IMR-90 (cell line): ENCODE measurements around the gene CARMIL1. TPM values are rescaled to one million over a fixed set of nuclear protein-coding genes. Genes with fewer than 3 reads are reported as not detected.
A peak's percentile ranks its signal among the peaks of the same experiment; 100 is the strongest.

ENCODE experiments used
- ATAC-seq: fragments of 200-7000 bp; cut with Tn5 transposase; 2 replicates; pipeline ENCODE4 v1.9.1; 2020; ENCODE audit warnings: low read depth, mild to moderate bottlenecking, moderate library complexity
- BruUV-seq: library from RNA; stranded (reverse); fragments of 400-500 nt; replicated peaks from 2 replicates; lab custom pipeline; 2021; lab: Mats Ljungman, UMichigan
- CTCF ChIA-PET: fragments of 300-600 bp; formaldehyde crosslinking; extraction: SDS; loops from one replicate; lab custom pipeline; 2021; ENCODE audit warnings: antibody characterized with exemption; lab: Yijun Ruan, JAX
- POLR2A ChIA-PET: fragments of 300-600 bp; sonication (Branson Sonifier 250); formaldehyde crosslinking; loops from one replicate; lab custom pipeline; 2022; ENCODE audit warnings: antibody characterized with exemption; ENCODE audit not compliant: unreplicated experiment; lab: Charles Lee
- DNase-seq: peaks from one replicate; pipeline ENCODE4 v3.0.0; 2013
- H2AFZ ChIP-seq: replicated peaks from 2 replicates; pipeline ENCODE3; 2013; ENCODE audit warnings: low read length, mild to moderate bottlenecking; ENCODE audit not compliant: poor library complexity
- H2AK5ac ChIP-seq: 2 replicates; pipeline ENCODE4 v1.6.1; 2013; ENCODE audit warnings: low read depth, low read length, inconsistent platforms
- H2AK9ac ChIP-seq: replicated peaks from 2 replicates; pipeline ENCODE3; 2013; ENCODE audit warnings: mild to moderate bottlenecking, low read depth, low read length, moderate library complexity; ENCODE audit not compliant: poor library complexity
- H2BK120ac ChIP-seq: 2 replicates; pipeline ENCODE4 v1.6.1; 2013; ENCODE audit warnings: low read depth, low read length, inconsistent platforms
- H2BK15ac ChIP-seq: 3 replicates; pipeline ENCODE4 v1.6.1; 2013; ENCODE audit warnings: low read depth, low read length, inconsistent platforms
- H2BK20ac ChIP-seq: 2 replicates; pipeline ENCODE4 v1.6.1; 2013; ENCODE audit warnings: low read depth, mild to moderate bottlenecking, inconsistent platforms, low read length, moderate library complexity
- H2BK5ac ChIP-seq: 2 replicates; pipeline ENCODE4 v1.6.1; 2013; ENCODE audit warnings: mild to moderate bottlenecking, low read depth, low read length, inconsistent platforms; ENCODE audit not compliant: poor library complexity, severe bottlenecking
- H3K14ac ChIP-seq: replicated peaks from 2 replicates; pipeline ENCODE4 v1.6.1; 2013; ENCODE audit warnings: low read depth, low read length, inconsistent platforms
- H3K18ac ChIP-seq: 2 replicates; pipeline ENCODE4 v1.6.1; 2013; ENCODE audit warnings: low read depth, low read length, control low read depth
- H3K23ac ChIP-seq: 2 replicates; pipeline ENCODE4 v1.6.1; 2013; ENCODE audit warnings: low read depth, low read length, inconsistent platforms
- H3K27ac ChIP-seq: 2 replicates; pipeline ENCODE4 v1.5.1; 2013; ENCODE audit warnings: mild to moderate bottlenecking, control low read depth, low read length; ENCODE audit not compliant: insufficient read depth
- H3K27me3 ChIP-seq: 2 replicates; pipeline ENCODE4 v1.6.1; 2013; ENCODE audit warnings: low read length; ENCODE audit not compliant: control insufficient read depth, insufficient read depth
- H3K36me3 ChIP-seq: 2 replicates; pipeline ENCODE4 v1.6.1; 2013; ENCODE audit warnings: low read length, mixed read lengths; ENCODE audit not compliant: control insufficient read depth, insufficient read depth
- H3K4ac ChIP-seq: 2 replicates; pipeline ENCODE4 v1.6.1; 2013; ENCODE audit warnings: low read depth, low read length, inconsistent platforms
- H3K4me1 ChIP-seq: 2 replicates; pipeline ENCODE4 v1.6.1; 2013; ENCODE audit warnings: low read length, mixed read lengths; ENCODE audit not compliant: control insufficient read depth, insufficient read depth
- H3K4me2 ChIP-seq: 2 replicates; pipeline ENCODE4 v1.6.1; 2013; ENCODE audit warnings: low read depth, mild to moderate bottlenecking, control low read depth, low read length, moderate library complexity
- H3K4me3 ChIP-seq: 2 replicates; pipeline ENCODE4 v1.5.1; 2013; ENCODE audit warnings: low read depth, mild to moderate bottlenecking, control low read depth, low read length, moderate library complexity; ENCODE audit not compliant: insufficient read depth
- H3K56ac ChIP-seq: 2 replicates; pipeline ENCODE4 v1.6.1; 2013; ENCODE audit warnings: low read length, inconsistent platforms; ENCODE audit not compliant: insufficient read depth; ENCODE audit errors: extremely low read depth
- H3K79me1 ChIP-seq, 2 experiments: 2 replicates each; pipeline ENCODE4 v1.6.1; 2013; ENCODE audit warnings: low read length in 2 of 2, inconsistent platforms in 1 of 2, low read depth in 1 of 2
- H3K9ac ChIP-seq: 2 replicates; pipeline ENCODE4 v1.6.1; 2013; ENCODE audit warnings: low read depth, low read length, control low read depth
- H3K9me1 ChIP-seq: 2 replicates; pipeline ENCODE4 v1.6.1; 2013; ENCODE audit warnings: low read length, inconsistent platforms; ENCODE audit not compliant: insufficient read depth
- H3K9me3 ChIP-seq: 2 replicates; pipeline ENCODE4 v1.6.1; 2013; ENCODE audit warnings: low read length; ENCODE audit not compliant: control insufficient read depth, insufficient read depth
- H4K20me1 ChIP-seq: 2 replicates; pipeline ENCODE4 v1.6.1; 2013; ENCODE audit warnings: low read length, inconsistent platforms; ENCODE audit not compliant: insufficient read depth
- H4K5ac ChIP-seq: 2 replicates; pipeline ENCODE4 v1.6.1; 2013; ENCODE audit warnings: mild to moderate bottlenecking, low read depth, low read length, control low read depth
- H4K8ac ChIP-seq, 2 experiments: 2 replicates each; pipeline ENCODE4 v1.6.1; 2013; ENCODE audit warnings: low read depth in 2 of 2, low read length in 2 of 2, control low read depth in 1 of 2, inconsistent platforms in 1 of 2
- H4K91ac ChIP-seq: 2 replicates; pipeline ENCODE4 v1.6.1; 2013; ENCODE audit warnings: low read depth, low read length, inconsistent platforms; ENCODE audit not compliant: insufficient read depth
- CEBPB ChIP-seq: IDR thresholded peaks from 2 replicates; pipeline ENCODE4 v1.6.1; 2012; ENCODE audit warnings: low read depth, low read length, improper control_type of control experiment
- CHD1 ChIP-seq: IDR thresholded peaks from 2 replicates; pipeline ENCODE4 v1.6.1; 2012; ENCODE audit warnings: low read depth, low read length, improper control_type of control experiment
- CTCF ChIP-seq: conservative IDR thresholded peaks from 2 replicates; pipeline ENCODE4 v1.5.1; 2012; ENCODE audit warnings: mild to moderate bottlenecking, low read depth, low read length, improper control_type of control experiment
- POLR2A ChIP-seq: IDR thresholded peaks from 2 replicates; pipeline ENCODE4 v1.6.1; 2012; ENCODE audit warnings: mild to moderate bottlenecking, low read depth, low read length
- RAD21 ChIP-seq: IDR thresholded peaks from 2 replicates; pipeline ENCODE4 v1.6.1; 2012; ENCODE audit warnings: low read length, improper control_type of control experiment
- RCOR1 ChIP-seq: IDR thresholded peaks from 2 replicates; pipeline ENCODE4 v1.6.1; 2012; ENCODE audit warnings: mild to moderate bottlenecking, low read length, improper control_type of control experiment; ENCODE audit not compliant: insufficient replicate concordance
- SMC3 ChIP-seq: fragments of 150-350 bp; IDR thresholded peaks from 2 replicates; pipeline ENCODE4 v1.6.1; 2016; ENCODE audit warnings: low read depth, mild to moderate bottlenecking, antibody characterized with exemption, low read length, moderate library complexity
- WGBS, 2 experiments: methylation state at CpG; one replicate each; pipeline versions ENCODE4 v1.1.5 to v1.1.7; 2013; ENCODE audit warnings: missing lambda C conversion rate in 2 of 2; ENCODE audit not compliant: insufficient read length in 1 of 2; ENCODE audit errors: extremely low coverage in 2 of 2; 5-methylcytosine and 5-hydroxymethylcytosine counted together
- dilution Hi-C: fragments of 300-500 bp; cut with HindIII; formaldehyde crosslinking; loops from one replicate; pipeline ENCODE4 v1.14.3; 2018; ENCODE audit warnings: low sequenced_read_pairs; ENCODE audit not compliant: unreplicated experiment
- in situ Hi-C: fragments of 300-500 bp; cut with MboI; formaldehyde crosslinking; loops from 3 replicates; pipeline ENCODE4 v1.14.3; 2019; ENCODE audit warnings: low sequenced_read_pairs, inconsistent platforms, mixed read lengths
- intact Hi-C: fragments of 100-400 bp; cut with micrococcal nuclease; formaldehyde crosslinking; loops from 2 replicates; pipeline ENCODE4 v1.10.0; 2022
- polyA plus RNA-seq, 3 experiments: library from polyadenylated mRNA; depleted of rRNA; stranded (reverse); fragments of >200 nt; gene quantifications; 2 replicates each; pipeline ENCODE4 v1.2.3, GENCODE V29; 2012; ENCODE audit warnings: low replicate concordance in 1 of 3
- total RNA-seq: library from RNA; depleted of rRNA; stranded (reverse); fragments of >200 nt; gene quantifications from 2 replicates; pipeline ENCODE4 v1.2.3, GENCODE V29; 2012
- TF ChIP-seq, protein P1 (sequence below): fragments of 150-350 bp; IDR thresholded peaks from 2 replicates; pipeline ENCODE4 v1.6.1; 2017; ENCODE audit warnings: mild to moderate bottlenecking, antibody characterized with exemption, low read length, low read depth

CARMIL1 gene
- total and polyA plus RNA-seq, 2 of the 4 experiments (the other 2 are of a cell fraction) = 1.3 to 2.9 TPM

DNA sequence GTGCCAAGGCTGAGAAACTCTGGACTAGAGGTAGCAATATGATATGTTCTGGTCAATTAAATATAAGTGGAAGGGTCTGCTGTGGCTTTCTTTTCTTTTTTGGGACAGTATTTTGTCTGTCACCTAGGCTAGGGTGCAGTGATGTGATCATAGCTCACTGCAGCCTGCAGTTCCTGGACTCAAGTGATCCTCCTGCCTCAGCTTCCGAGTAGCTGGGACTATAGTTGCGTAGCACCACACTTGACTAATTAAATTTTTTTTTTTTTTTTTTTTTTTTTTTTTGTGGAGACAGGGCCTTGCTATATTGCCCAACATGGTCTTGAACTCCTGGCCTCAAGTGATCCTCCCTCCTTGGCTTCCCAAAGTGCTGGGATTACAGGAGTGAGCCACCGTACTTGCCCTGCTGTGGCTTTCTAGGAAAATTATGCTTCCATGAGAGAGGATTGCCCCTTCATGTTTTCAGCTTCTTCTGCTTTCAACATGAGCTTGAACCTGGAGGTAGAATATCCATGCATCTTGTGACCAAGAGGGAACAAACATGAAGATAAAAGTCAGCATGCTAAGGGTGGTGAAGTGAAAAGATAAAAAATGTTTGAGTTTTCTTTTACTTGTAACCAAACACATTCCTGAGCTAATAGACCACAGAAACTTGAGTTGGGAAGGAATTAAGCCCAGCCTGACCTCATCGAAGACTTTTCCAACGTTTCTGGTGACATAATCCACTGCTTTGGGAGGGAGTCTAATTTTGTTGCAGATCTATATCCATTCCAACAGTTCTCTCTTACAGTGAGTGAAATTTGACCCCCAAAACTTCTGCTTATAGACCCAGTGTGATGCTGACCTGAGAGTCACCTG lies 75.1 kb downstream of the CARMIL1 start (continued):
- TF ChIP-seq SMC3 = no peak
- no peak for TF ChIP-seq CEBPB

DNA sequence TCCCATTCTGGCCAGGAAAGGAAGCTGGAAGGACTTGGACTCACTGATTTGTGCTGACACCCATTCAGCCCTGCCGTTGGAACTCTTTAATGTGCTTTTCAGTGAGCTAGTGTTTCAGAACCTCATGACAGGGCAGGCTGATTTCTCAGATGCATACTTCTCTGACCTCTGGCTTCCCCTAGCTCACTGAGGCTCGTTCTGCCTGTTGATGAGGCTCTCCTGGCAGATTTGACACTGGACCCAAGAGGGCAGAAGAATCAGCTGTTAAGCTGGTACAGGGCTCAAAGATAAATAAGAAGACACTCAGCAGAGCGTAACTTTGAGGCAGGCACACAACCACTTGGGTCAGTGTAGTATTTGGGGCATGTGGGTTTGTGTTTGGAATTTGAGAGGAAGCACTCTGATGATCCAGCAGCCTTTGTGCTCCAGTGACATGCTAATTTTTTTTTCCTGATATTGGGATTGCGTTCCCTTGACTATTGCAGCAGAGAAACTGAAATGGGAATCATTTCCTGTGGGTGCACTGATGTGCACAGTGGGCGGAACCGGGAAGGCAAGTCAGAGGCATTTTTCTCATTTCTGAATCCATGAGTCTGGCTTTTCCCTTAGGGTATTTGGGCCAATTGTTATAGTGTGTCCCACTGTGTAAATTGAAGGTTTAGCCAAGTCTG lies 80.2 kb downstream of the CARMIL1 start:
- Histone ChIP-seq H3K4me3 (no peak overlapping the region), H2BK120ac (peak overlapping the region; percentile 79), H4K5ac (peak overlapping the region; percentile 1; the same call in 1 of the 2 replicates), H3K56ac (no peak overlapping the region; the same call in 1 of the 2 replicates), H2BK20ac (peak overlapping the region; percentile 66), H2AK9ac (peak overlapping the region; percentile 60), H3K9me3 (no peaks in the 10 kb centered on the region), H3K4me2 (peak overlapping the region; percentile 20; the same call in 1 of the 2 replicates), H3K18ac (peak overlapping the region; percentile 31; the same call in 1 of the 2 replicates), H3K9ac (peak overlapping the region; percentile 10; the same call in 1 of the 2 replicates), H4K91ac (peak overlapping the region; percentile 84), H3K9me1 (peaks cover 8% of the 10 kb centered on the region), H2AFZ (peak overlapping the region; percentile 82), H3K23ac (peak overlapping the region; percentile 39; the same call in 1 of the 2 replicates), H2AK5ac (peak overlapping the region; percentile 47; the same call in 1 of the 2 replicates), H3K4ac (peak overlapping the region; percentile 71), H3K4me1 (peaks cover 6% of the 10 kb centered on the region; the same call in 1 of the 2 replicates), H4K20me1 (no peaks in the 10 kb centered on the region), H2BK5ac (no peak overlapping the region), H3K27ac (peak overlapping the region; percentile 63; the same call in 1 of the 2 replicates), H3K14ac (peak overlapping the region; percentile 61; the same call in 1 of the 2 replicates), H4K8ac (peak overlapping the region in 1 of 2 experiments; percentile 59; a peak in 2 of 4 replicates), H3K79me1 (peaks cover 0 to 5% of the 10 kb centered on the region in 2 experiments; a peak in 1 of 4 replicates), H2BK15ac (peak overlapping the region; percentile 63; the same call in 1 of the 3 replicates), H3K27me3 (no peaks in the 10 kb centered on the region), H3K36me3 (no peaks in the 10 kb centered on the region)
- DNase-seq (peak; percentile 50), ATAC-seq (peak; percentile 80)
- BruUV-seq = no TSS peak
- WGBS, 2 experiments = 25% methylated on average over 4 of the region's 6 CpGs; no CpG with 5 or more reads in 1 of the 2 experiments
- intact Hi-C loops (loop anchor here (2.0 kb wide), 2 partner anchors 47 to 81 kb away; partner anchors contain the start of gene CARMIL1), dilution Hi-C loops (no loop called here), in situ Hi-C loops (no loop called here)
- CTCF ChIA-PET = interaction anchor here (1.2 to 1.8 kb wide), 2 partner anchors 81 to 131 kb away, joined by 4 read pairs; no protein-coding TSS in a partner anchor
- POLR2A ChIA-PET = no interaction called here
- TF ChIP-seq RCOR1 (no peak), CEBPB (peak; percentile 78; the same call in 1 of the 2 replicates), POLR2A (no peak), RAD21 (no peak), CHD1 (no peak), CTCF (no peak)
- TF ChIP-seq, protein P1, sequence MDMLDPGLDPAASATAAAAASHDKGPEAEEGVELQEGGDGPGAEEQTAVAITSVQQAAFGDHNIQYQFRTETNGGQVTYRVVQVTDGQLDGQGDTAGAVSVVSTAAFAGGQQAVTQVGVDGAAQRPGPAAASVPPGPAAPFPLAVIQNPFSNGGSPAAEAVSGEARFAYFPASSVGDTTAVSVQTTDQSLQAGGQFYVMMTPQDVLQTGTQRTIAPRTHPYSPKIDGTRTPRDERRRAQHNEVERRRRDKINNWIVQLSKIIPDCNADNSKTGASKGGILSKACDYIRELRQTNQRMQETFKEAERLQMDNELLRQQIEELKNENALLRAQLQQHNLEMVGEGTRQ = no peak
